ENCODE data around the gene SERPINB6. TPM values are rescaled to one million over a fixed set of nuclear protein-coding genes. Genes with fewer than 3 reads are reported as not detected.

The SERPINB6 gene
- total RNA-seq, 1 donor from 2014 or later = 141 TPM

DNA sequence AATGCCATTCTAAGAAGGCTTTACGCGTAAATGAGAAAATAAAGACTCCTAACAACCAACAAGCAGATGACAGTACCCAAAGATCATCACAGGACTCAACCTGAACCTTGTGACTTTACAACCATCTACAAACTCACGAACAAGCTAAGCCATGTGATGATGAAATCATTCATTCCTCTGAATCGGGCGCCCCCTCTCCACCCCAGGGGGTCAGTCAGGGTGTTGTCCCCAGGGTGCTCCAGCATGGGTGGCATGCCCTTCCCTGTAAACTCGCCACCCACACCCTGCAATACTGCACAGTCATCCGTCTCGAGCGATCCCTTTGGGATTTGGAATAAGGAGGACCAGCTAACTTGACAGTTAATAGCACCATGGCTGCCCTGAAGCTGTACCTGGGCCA, 12.6 kb downstream of the SERPINB6 start:
- DNase-seq (ENCODE audit: low spot score) = no peak

GRCh38 chr6:2958331-2958711, 13.0 kb downstream of the SERPINB6 start:
- DNase-seq (ENCODE audit: low spot score) = no peak

DNA sequence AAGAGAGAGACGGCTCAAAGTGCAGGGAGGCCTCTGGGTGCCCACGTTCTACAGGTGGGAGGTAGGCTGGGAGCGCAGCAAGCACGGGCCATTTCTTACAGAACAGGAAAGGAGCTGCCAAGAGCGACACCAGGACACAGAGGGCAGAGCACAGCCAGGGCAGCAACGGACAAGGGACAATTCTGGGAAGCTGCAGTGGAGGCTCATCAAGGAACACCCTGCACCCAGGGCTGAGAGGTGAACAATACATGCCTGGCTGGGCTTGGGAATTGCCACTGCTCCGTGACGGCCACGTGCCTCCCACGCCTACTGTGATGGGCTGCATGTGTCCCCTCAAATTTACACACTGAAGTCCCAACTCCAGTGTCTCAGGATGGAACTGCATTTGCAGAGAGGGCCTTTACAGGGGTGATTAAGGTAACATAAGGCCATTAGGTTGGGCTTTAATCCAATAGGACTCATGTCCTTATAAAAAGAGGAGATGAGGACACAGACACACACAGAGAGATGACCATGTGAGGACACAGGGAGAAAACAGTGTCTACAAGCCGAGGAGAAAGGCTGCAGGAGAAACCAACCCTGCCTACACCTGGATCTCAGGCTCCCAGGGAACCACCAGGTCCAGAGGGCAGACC, 13.6 kb downstream of the SERPINB6 start:
- DNase-seq (ENCODE audit: low spot score) = no peak

DNA sequence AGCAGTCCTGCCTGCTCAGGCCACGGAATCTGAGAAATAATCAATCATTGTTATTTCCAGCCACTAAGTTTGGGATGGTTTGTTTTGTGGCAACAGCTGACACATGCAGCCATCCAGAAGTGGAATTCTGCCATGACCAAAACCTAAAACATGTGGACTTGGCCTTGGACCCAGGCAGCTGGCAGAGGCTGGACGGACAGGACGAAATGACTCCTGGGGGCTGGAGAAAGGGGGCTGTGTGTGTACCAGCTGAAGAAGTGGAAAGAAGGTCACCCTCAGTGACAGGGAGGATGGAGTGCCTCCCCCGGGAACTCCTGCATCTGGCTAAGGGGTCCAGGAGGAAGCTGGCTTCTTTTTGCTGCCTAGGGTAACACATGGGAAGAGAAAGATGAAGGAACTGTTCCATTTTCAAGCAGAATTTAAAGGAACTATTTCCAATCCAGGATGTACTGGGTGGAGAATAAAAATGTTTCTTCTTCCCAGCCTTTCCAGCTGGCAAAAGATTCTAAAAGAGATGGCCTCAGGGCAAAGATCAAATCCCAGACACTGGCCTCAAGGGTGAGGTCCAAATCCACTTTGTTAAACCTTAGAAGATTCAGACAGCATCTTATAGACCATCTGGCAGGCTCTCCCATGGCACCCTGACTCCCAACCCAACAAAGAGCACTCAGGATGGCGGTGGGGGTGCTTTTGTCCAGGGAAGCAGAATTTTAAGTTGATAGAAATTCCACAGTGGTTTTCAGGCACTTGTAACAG, 14.3 kb downstream of the SERPINB6 start:
- no peak for DNase-seq (ENCODE audit: low spot score)

- no peak for DNase-seq (ENCODE audit: low spot score)
These were observed 18.3 kb downstream of the SERPINB6 start for GRCh38 chr6:2953098-2953497.

DNA sequence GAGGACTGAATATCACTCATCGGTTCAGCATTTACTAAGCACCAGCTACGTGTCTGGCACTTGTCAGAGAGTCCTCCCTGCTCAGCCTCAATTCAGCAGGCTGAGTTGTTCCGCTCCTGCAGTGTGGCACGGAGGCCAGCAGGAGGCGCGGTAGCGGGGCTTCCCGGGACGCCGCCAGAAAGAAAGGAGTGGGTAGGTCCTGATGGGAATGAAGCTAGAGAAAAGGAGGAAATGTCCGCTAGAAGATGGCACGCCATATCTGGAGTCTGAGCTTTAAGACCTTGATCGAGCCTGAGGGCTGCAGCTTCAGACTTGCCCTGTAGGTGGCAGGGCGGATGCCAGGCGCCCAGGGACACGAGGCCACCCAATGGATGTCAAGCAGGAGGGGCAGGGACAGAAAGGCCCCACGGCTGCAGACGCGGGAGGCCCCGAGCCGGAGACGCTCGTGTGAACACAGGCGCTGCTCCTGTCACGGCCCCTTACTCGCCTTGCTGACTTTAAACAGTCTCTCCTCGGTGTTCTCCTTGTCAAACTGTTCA, 18.7 kb downstream of the SERPINB6 start:
- DNase-seq (ENCODE audit: low spot score) = peak; percentile 83

DNA sequence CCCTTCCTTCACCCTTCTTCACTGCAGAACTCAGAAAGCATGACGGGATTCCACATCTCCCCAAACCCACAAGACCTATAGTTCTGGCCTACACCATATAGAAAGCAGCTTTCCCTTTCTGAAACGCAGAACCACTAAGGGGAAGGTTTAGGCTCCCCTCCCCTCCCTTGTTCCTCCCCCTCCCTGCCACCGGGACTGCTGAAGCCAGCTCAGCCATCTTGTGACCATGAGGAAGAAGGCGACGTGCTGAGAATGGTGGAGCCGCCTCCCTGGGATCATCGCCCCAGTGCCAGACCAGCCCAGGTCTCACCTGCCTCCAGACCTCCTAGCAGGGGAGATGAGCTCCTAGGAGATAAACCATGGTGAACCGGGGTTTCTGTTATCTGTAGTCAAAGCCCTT, 19.6 kb downstream of the SERPINB6 start:
- DNase-seq (ENCODE audit: low spot score) = peak; percentile 35

- DNase-seq (ENCODE audit: low spot score) = no peak
These were observed 20.7 kb downstream of the SERPINB6 start for GRCh38 chr6:2950713-2951112.

- no peak for DNase-seq (ENCODE audit: low spot score)
These were observed 21.8 kb downstream of the SERPINB6 start for GRCh38 chr6:2949536-2950083.

- DNase-seq (ENCODE audit: low spot score) = peak; percentile 7
These were observed 22.2 kb downstream of the SERPINB6 start for GRCh38 chr6:2949121-2949520.

GRCh38 chr6:2948228-2949025, 22.9 kb downstream of the SERPINB6 start:
- peak; percentile 6 for DNase-seq (ENCODE audit: low spot score)

GRCh38 chr6:2947445-2947844, 23.9 kb downstream of the SERPINB6 start:
- no peak for DNase-seq (ENCODE audit: low spot score)

DNA sequence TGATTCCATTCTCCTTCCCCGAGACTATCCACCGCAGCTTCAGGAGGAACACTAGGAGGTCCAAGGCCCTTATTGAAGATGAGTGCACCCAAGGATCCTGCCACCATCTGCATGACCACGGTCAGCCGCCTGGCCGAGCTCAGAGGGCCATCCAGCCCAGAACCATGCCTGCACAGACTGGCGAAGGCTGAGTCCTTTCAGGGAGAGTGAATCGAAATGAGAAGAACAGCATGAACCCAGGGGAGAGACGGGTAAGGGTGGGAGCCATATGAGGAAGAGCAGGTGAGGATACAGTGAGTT, 26.3 kb downstream of the SERPINB6 start:
- DNase-seq (ENCODE audit: low spot score) = no peak

DNA sequence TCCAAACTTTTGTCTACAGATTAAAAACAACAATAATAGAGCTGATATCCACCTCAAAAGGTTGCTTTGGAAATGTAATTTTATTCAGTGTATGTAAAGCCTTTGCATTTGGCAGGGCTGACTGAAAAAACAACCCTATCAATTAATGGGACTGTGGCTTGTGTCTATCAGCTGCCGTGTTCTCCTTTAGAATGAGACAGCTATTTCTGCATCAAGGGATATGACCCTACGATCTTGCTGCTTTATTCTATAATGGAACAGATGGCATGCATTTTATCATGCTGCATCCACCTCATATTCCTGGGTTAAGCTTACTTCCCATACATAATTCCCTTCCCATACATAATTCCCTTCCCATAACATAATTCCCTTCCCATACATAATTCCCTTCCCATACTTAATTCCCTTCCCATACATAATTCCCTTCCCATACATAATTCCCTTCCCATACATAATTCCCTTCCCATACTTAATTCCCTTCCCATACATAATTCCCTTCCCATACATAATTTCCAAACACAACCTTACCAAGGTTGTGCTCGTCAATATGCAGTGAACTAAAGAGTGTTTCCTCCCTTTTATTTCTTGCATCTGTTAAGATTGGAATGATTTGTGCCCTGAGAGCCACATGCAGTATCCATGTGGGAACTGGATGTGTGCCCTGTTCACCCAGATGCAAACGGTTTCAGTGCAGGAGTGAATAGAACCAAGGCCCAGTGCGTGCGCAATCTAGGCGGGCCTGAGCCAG, 26.8 kb downstream of the SERPINB6 start:
- no peak for DNase-seq (ENCODE audit: low spot score)

GRCh38 chr6:2943564-2943955, 27.8 kb downstream of the SERPINB6 start:
- peak; percentile 7 for DNase-seq (ENCODE audit: low spot score)

DNA sequence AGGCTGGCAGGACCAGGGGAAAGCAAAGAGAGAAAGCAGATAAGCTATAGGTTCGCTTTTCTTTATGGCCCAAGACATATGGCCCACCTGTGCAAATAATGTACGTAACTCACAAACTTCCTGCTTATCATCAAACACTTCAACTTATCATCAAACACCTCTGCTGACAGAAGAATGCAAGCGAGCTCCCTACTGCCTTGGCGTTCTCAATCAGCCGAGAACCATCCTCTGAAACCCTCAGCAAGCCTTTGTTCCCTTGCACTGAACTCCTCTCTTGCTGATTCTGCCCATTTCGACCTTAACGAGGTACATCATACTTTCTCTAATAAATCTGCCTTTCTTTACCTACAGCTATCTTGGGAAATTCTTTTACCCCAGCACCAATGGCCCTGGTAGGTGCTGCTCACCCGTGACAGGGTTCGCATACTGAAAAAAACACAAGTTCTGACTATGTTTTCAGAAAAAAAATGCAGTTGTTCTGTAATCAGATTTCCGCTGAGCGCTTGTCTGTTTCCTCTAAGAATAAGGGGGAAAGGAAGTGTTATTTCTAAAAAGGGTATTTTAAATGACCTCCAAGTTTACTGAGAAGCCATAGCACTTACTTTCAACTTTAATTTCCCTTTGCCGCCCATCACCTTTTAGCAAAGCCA, 28.3 kb downstream of the SERPINB6 start:
- peak; percentile 4 for DNase-seq (ENCODE audit: low spot score)

GRCh38 chr6:2942116-2942515, 29.3 kb downstream of the SERPINB6 start:
- DNase-seq (ENCODE audit: low spot score) = peak; percentile 8

GRCh38 chr6:2940851-2941250, 30.5 kb downstream of the SERPINB6 start:
- peak; percentile 1 for DNase-seq (ENCODE audit: low spot score)

DNA sequence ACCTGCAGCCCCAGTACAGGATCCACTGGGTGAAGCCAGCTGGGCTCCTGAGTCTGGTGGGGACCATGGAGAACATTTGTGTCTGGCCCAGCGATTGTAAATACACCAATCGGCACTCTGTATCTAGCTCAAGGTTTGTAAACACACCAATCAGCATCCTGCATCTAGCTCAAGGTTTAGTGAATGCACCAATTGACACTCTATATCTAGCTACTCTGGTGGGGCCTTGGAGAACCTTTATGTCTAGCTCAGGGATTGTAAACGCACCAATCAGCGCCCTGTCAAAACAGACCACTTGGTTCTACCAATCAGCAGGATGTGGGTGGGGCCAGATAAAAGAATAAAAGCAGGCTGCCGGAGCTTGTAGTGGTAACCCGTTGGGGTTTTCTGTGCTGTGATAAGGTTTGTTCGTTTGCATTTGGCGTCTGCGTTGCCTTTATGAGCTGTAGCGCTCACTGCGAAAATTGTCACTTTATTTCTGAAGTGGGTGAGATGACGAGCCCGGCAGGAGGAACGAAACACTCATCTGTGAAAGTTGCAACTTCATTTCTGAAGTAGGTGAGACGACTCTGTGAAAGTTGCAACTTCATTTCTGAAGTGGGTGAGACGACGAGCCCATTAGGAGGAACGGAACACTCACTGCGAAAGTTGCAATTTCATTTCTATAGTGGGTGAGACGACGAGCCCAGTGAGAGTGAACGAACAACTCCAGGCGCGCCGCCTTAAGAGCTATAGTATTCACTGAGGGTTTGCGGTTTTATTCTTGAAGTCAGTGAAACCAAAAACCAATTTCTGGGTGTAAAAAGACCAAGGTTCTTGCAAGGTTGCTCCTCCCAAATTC, 31.1 kb downstream of the SERPINB6 start:
- peak; percentile 9 for DNase-seq (ENCODE audit: low spot score)
